KMS-11 (cell line): Measurements from ENCODE around the gene UQCR11.

Experiments
- H2AFZ ChIP-seq: fragments of 200-600 bp; sonication (generic); 2 replicates; pipeline ENCODE4 v1.6.1; 2016; ENCODE audit warnings: antibody characterized with exemption, mixed run types, low read depth
- H3K27ac ChIP-seq: fragments of 200-600 bp; sonication (generic); 2 replicates; pipeline ENCODE4 v1.6.1; 2016; ENCODE audit warnings: mild to moderate bottlenecking, mixed run types
- H3K27me3 ChIP-seq: fragments of 200-600 bp; sonication (generic); 2 replicates; pipeline ENCODE4 v1.6.1; 2017; ENCODE audit warnings: mild to moderate bottlenecking, low read depth, mixed run types, moderate library complexity; ENCODE audit not compliant: insufficient read depth
- H3K36me3 ChIP-seq: fragments of 200-600 bp; sonication (generic); 2 replicates; pipeline ENCODE4 v1.6.1; 2017; ENCODE audit warnings: mild to moderate bottlenecking, mixed run types; ENCODE audit not compliant: insufficient read depth
- H3K4me1 ChIP-seq: fragments of 200-600 bp; sonication (generic); 2 replicates; pipeline ENCODE4 v1.6.1; 2016; ENCODE audit warnings: mild to moderate bottlenecking, low read depth, mixed run types; ENCODE audit not compliant: poor library complexity, severe bottlenecking
- H3K4me2 ChIP-seq: fragments of 200-600 bp; sonication (generic); 2 replicates; pipeline ENCODE4 v1.7.0; 2016; ENCODE audit warnings: mild to moderate bottlenecking, mixed run types
- H3K4me3 ChIP-seq: fragments of 200-600 bp; sonication (generic); IDR thresholded peaks from 2 replicates; pipeline ENCODE4 v1.6.1; 2017; ENCODE audit warnings: low read depth, low read length, mixed read lengths; ENCODE audit not compliant: insufficient read depth
- H3K79me2 ChIP-seq: fragments of 200-600 bp; sonication (generic); 2 replicates; pipeline ENCODE4 v1.6.1; 2016; ENCODE audit warnings: low read depth, mixed run types; ENCODE audit not compliant: insufficient read depth
- H3K9ac ChIP-seq: fragments of 200-600 bp; sonication (generic); 2 replicates; pipeline ENCODE4 v1.6.1; 2016; ENCODE audit warnings: mild to moderate bottlenecking, mixed run types
- H4K20me1 ChIP-seq: fragments of 200-600 bp; sonication (generic); 2 replicates; pipeline ENCODE4 v1.6.1; 2016; ENCODE audit warnings: mild to moderate bottlenecking, mixed run types; ENCODE audit not compliant: insufficient read depth
- CTCF ChIP-seq: fragments of 200-600 bp; sonication (generic); conservative IDR thresholded peaks from 2 replicates; pipeline ENCODE4 v1.6.1; 2017; ENCODE audit warnings: low read depth, mild to moderate bottlenecking, antibody characterized with exemption, low read length, moderate library complexity, mixed read lengths

UQCR11 gene

GRCh38 chr19:1577090-1577928 is 28.0 kb downstream of the UQCR11 start:
- Histone ChIP-seq H3K4me1 (peaks cover 25% of the 10 kb centered on the region), H3K27me3 (no peaks in the 10 kb centered on the region), H2AFZ (no peak overlapping the region), H3K36me3 (no peaks in the 10 kb centered on the region), H3K9ac (no peak overlapping the region), H3K27ac (no peak overlapping the region), H3K4me3 (no peak overlapping the region), H4K20me1 (no peaks in the 10 kb centered on the region), H3K79me2 (no peaks in the 10 kb centered on the region), H3K4me2 (no peak overlapping the region)
- TF ChIP-seq CTCF = no peak

GRCh38 chr19:1576242-1577089 is 28.8 kb downstream of the UQCR11 start:
- H3K9ac ChIP-seq = no peak overlapping the region
- H3K27me3 ChIP-seq = no peaks in the 10 kb centered on the region
- H3K36me3 ChIP-seq = no peaks in the 10 kb centered on the region
- TF ChIP-seq CTCF = no peak
- H3K27ac ChIP-seq = no peak overlapping the region
- no peaks in the 10 kb centered on the region for H4K20me1 ChIP-seq
- no peak overlapping the region for H3K4me2 ChIP-seq
- no peaks in the 10 kb centered on the region for H3K79me2 ChIP-seq
- H3K4me3 ChIP-seq = no peak overlapping the region
- H3K4me1 ChIP-seq = peaks cover 25% of the 10 kb centered on the region
- H2AFZ ChIP-seq = no peak overlapping the region

- Histone ChIP-seq H4K20me1 (no peaks in the 10 kb centered on the region), H3K4me1 (peaks cover 25% of the 10 kb centered on the region), H3K27me3 (peaks cover 5% of the 10 kb centered on the region; the same call in 1 of the 2 replicates), H3K27ac (no peak overlapping the region), H3K4me2 (no peak overlapping the region), H3K79me2 (no peaks in the 10 kb centered on the region), H3K4me3 (no peak overlapping the region), H2AFZ (no peak overlapping the region), H3K9ac (no peak overlapping the region), H3K36me3 (no peaks in the 10 kb centered on the region)
- no peak for TF ChIP-seq CTCF
Observed at GRCh38 chr19:1575323-1576241, 29.7 kb downstream of the UQCR11 start.
